NB4 (cell line): ENCODE measurements around the gene HEBP1.

ENCODE experiments used
- DNase-seq: peaks from one replicate; pipeline ENCODE4 v3.0.0; 2010; ENCODE audit warnings: low read depth
- H3K4me3 ChIP-seq: one replicate; pipeline ENCODE4 v1.5.1; 2011; ENCODE audit warnings: mild to moderate bottlenecking, low read depth, low read length, moderate library complexity
- CTCF ChIP-seq: IDR thresholded peaks from one replicate; pipeline ENCODE4 v1.5.1; 2012; ENCODE audit warnings: low read depth, low read length
- MAX ChIP-seq: IDR thresholded peaks from 2 replicates; pipeline ENCODE4 v1.6.1; 2011; ENCODE audit warnings: low read depth, low read length
- MYC ChIP-seq: IDR thresholded peaks from 2 replicates; pipeline ENCODE4 v1.6.1; 2011; ENCODE audit warnings: low read depth, low read length
- POLR2A ChIP-seq: IDR thresholded peaks from 2 replicates; pipeline ENCODE4 v1.6.1; 2011; ENCODE audit warnings: mild to moderate bottlenecking; ENCODE audit not compliant: insufficient read length; ENCODE audit errors: extremely low read depth

Gene HEBP1

GRCh38 chr12:13027508-13027907, 27.4 kb upstream of the HEBP1 start:
- no peak for DNase-seq
- H3K4me3 ChIP-seq: no peak overlapping the region
- TF ChIP-seq POLR2A (no peak), MYC (no peak), MAX (no peak), CTCF (no peak)

- H3K4me3 ChIP-seq: no peak overlapping the region
- no peak for DNase-seq
- TF ChIP-seq MAX: no peak
- TF ChIP-seq POLR2A: no peak
- TF ChIP-seq CTCF: no peak
- no peak for TF ChIP-seq MYC
These were observed 27.0 kb upstream of the HEBP1 start for GRCh38 chr12:13027032-13027431.

- DNase-seq: no peak
- TF ChIP-seq MYC (no peak), POLR2A (no peak), CTCF (no peak), MAX (no peak)
- no peak overlapping the region for H3K4me3 ChIP-seq
These were observed 26.2 kb upstream of the HEBP1 start for GRCh38 chr12:13026286-13026685.

- DNase-seq: no peak
- TF ChIP-seq CTCF (no peak), POLR2A (no peak), MYC (no peak), MAX (no peak)
These were observed 24.5 kb upstream of the HEBP1 start for GRCh38 chr12:13024531-13024916.

GRCh38 chr12:13023811-13024530, 23.9 kb upstream of the HEBP1 start:
- no peak overlapping the region for H3K4me3 ChIP-seq
- peak; percentile 39 for DNase-seq
- TF ChIP-seq MYC (no peak), CTCF (peak; percentile 24), MAX (no peak), POLR2A (no peak)

More at GRCh38 chr12:13024531-13024916, 24.5 kb upstream of the HEBP1 start:
- H3K4me3 ChIP-seq: no peak overlapping the region
